ENCODE results near the gene PSMB10. TPM values are rescaled to one million over a fixed set of nuclear protein-coding genes. Genes with fewer than 3 reads are reported as not detected.

PSMB10 gene
- total RNA-seq, 1 donor from 2014 or later = 51.9 TPM

GRCh38 chr16:67968400-67969253 lies 32.0 kb upstream of the PSMB10 start, which contains the start of gene SLC12A4:
TSS of gene SLC12A4 (minus strand) at chr16:67968637. CDS start at chr16:67968553, 84 bp downstream.
- H3K9me3 Mint-ChIP-seq = no peaks in the 10 kb centered on the region
- peak within 1 kb of the TSS; percentile 98 for H3K27ac Mint-ChIP-seq
- TF ChIP-seq, protein P1, sequence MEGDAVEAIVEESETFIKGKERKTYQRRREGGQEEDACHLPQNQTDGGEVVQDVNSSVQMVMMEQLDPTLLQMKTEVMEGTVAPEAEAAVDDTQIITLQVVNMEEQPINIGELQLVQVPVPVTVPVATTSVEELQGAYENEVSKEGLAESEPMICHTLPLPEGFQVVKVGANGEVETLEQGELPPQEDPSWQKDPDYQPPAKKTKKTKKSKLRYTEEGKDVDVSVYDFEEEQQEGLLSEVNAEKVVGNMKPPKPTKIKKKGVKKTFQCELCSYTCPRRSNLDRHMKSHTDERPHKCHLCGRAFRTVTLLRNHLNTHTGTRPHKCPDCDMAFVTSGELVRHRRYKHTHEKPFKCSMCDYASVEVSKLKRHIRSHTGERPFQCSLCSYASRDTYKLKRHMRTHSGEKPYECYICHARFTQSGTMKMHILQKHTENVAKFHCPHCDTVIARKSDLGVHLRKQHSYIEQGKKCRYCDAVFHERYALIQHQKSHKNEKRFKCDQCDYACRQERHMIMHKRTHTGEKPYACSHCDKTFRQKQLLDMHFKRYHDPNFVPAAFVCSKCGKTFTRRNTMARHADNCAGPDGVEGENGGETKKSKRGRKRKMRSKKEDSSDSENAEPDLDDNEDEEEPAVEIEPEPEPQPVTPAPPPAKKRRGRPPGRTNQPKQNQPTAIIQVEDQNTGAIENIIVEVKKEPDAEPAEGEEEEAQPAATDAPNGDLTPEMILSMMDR (conservative IDR thresholded peaks at IDR 0.05) = peak; percentile 21
- peak; percentile 85 for DNase-seq (ENCODE audit: extremely low spot score, unreplicated experiment)
- peaks cover 10% of the 10 kb centered on the region for H3K27me3 Mint-ChIP-seq
- H3K4me1 Mint-ChIP-seq (ENCODE audit: unreplicated experiment) = peaks cover 28% of the 10 kb centered on the region
- peaks cover 5% of the 10 kb centered on the region for H3K36me3 Mint-ChIP-seq
- peak within 1 kb of the TSS; percentile 89 for H3K4me3 Mint-ChIP-seq

DNA sequence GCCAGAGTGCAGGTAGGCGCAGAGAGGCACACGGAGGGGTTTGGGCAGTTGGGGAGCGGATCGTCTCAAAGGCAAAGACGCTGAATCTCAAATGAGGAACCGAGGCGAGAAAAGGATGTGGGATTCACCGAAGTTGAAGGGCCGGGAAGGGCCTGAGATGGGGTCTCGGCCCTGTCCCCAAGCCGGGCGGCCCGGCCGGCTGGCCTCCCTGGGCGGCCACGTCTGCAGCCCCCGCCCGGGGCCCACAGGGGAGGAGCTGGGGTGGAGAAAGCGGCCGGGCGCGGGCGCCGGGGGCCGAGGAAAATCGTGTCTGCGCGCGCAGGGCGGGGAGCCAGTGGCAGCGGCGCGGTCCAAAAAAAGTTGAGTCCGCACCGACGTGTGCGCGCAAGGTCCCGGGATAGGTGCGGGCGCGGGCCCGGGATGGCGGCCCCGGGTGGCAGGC lies 31.3 kb upstream of the PSMB10 start:
- Mint-ChIP-seq H3K4me1 (ENCODE audit: unreplicated experiment) (peaks cover 28% of the 10 kb centered on the region), H3K27ac (peak overlapping the region; percentile 98), H3K27me3 (peaks cover 10% of the 10 kb centered on the region), H3K4me3 (peak overlapping the region; percentile 89), H3K36me3 (peaks cover 5% of the 10 kb centered on the region), H3K9me3 (no peaks in the 10 kb centered on the region)
- TF ChIP-seq, protein P1 (conservative IDR thresholded peaks at IDR 0.05) = no peak
- DNase-seq (ENCODE audit: extremely low spot score, unreplicated experiment) = no peak

GRCh38 chr16:67967183-67967957 lies 30.7 kb upstream of the PSMB10 start:
- H3K36me3 Mint-ChIP-seq = peaks cover 9% of the 10 kb centered on the region

GRCh38 chr16:67966549-67967182 lies 30.0 kb upstream of the PSMB10 start:
- Mint-ChIP-seq H3K4me3 (peak overlapping the region; percentile 89), H3K36me3 (peaks cover 9% of the 10 kb centered on the region), H3K4me1 (ENCODE audit: unreplicated experiment) (peaks cover 28% of the 10 kb centered on the region), H3K27ac (peak overlapping the region; percentile 98), H3K9me3 (no peaks in the 10 kb centered on the region), H3K27me3 (peaks cover 10% of the 10 kb centered on the region)
- no peak for DNase-seq (ENCODE audit: extremely low spot score, unreplicated experiment)
- TF ChIP-seq, protein P1 (conservative IDR thresholded peaks at IDR 0.05) = no peak

More at GRCh38 chr16:67967183-67967957, 30.7 kb upstream of the PSMB10 start:
- Mint-ChIP-seq H3K27ac (peak overlapping the region; percentile 98), H3K4me3 (peak overlapping the region; percentile 89), H3K4me1 (ENCODE audit: unreplicated experiment) (peaks cover 28% of the 10 kb centered on the region), H3K27me3 (peaks cover 10% of the 10 kb centered on the region), H3K9me3 (no peaks in the 10 kb centered on the region)
- DNase-seq (ENCODE audit: extremely low spot score, unreplicated experiment) = no peak
- TF ChIP-seq, protein P1 (conservative IDR thresholded peaks at IDR 0.05) = no peak
